ENCODE data around the gene EIF4H. TPM values are rescaled to one million over a fixed set of nuclear protein-coding genes. Genes with fewer than 3 reads are reported as not detected.

EIF4H gene
- total and polyA plus RNA-seq, 4 donors = 125 to 250 (median 223) TPM

DNA sequence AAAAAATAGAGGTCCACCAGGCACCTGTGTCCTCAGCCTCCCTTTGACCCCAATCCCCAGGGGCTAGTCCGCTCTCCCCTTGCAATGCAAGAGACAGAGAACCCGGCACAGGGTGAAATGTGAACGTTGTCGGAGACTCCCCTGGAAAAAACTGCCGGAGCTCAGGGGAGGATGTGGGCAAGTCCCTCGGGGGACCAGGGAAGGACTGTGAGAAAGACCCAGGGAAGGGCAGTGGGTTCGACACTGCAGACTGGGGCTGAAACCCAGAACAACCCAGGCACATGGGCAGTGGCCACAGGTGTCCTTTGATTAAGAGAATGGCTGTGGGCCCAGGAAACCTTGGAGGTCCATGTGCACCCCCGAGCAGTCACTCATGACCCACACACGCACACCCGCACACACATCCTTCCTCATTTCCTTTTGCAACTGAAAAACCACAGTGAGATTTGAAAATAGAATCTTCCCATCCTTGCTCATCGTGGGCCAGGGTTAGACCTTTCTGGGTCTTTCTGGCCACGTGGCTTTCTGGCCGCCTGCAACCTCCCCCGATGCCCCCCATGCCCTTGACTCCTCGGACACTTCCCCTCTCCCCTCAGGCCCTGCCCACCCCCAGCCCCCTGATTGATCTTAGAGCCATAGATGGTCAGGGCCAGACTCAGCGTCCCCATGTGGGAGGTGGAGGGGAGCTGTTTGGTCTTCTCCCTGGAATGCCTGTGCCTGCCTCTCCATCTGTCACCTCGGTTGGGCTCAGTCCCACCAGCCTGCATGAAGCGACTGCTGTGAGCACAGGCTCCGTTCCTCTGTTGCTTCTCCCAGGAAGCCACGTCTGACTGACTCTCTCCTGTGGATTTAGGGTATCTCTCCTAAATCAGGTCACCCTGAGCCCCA is 43.5 kb downstream of the EIF4H start:
- H3K4me1 ChIP-seq (ENCODE audit: control insufficient read depth in 5 of 5, insufficient read depth in 5 of 5, low read length in 5 of 5) = no peaks in the 10 kb centered on the region
- no peak for ATAC-seq (ENCODE audit: insufficient read depth, low FRiP score)
- TF ChIP-seq, protein P1, sequence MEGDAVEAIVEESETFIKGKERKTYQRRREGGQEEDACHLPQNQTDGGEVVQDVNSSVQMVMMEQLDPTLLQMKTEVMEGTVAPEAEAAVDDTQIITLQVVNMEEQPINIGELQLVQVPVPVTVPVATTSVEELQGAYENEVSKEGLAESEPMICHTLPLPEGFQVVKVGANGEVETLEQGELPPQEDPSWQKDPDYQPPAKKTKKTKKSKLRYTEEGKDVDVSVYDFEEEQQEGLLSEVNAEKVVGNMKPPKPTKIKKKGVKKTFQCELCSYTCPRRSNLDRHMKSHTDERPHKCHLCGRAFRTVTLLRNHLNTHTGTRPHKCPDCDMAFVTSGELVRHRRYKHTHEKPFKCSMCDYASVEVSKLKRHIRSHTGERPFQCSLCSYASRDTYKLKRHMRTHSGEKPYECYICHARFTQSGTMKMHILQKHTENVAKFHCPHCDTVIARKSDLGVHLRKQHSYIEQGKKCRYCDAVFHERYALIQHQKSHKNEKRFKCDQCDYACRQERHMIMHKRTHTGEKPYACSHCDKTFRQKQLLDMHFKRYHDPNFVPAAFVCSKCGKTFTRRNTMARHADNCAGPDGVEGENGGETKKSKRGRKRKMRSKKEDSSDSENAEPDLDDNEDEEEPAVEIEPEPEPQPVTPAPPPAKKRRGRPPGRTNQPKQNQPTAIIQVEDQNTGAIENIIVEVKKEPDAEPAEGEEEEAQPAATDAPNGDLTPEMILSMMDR (IDR thresholded peaks at IDR 0.05; ENCODE audit: control extremely low read depth, extremely low read depth) = no peak
- no peak for DNase-seq
- no peaks in the 10 kb centered on the region for H3K27me3 ChIP-seq (ENCODE audit: control insufficient read depth in 3 of 3, insufficient read depth in 3 of 3, low read length in 2 of 3)
- H3K36me3 ChIP-seq (ENCODE audit: control insufficient read depth in 4 of 4, insufficient read depth in 4 of 4, low read length in 4 of 4) = peaks cover 0 to 3% (median 0%) of the 10 kb centered on the region in 4 donors
- H3K9ac ChIP-seq (ENCODE audit: insufficient read depth in 1 of 2, low read length in 2 of 2) = no peak overlapping the region
- no peak overlapping the region for H3K27ac ChIP-seq (ENCODE audit: low read depth in 1 of 2, low read length in 1 of 2)
- WGBS, 2 donors = 29 to 43% methylated on average over 20 of the region's 20 CpGs
- H3K9me3 ChIP-seq (ENCODE audit: control insufficient read depth in 4 of 4, insufficient read depth in 3 of 4, low read length in 3 of 4) = no peaks in the 10 kb centered on the region
- no peak overlapping the region for H3K4me3 ChIP-seq

DNA sequence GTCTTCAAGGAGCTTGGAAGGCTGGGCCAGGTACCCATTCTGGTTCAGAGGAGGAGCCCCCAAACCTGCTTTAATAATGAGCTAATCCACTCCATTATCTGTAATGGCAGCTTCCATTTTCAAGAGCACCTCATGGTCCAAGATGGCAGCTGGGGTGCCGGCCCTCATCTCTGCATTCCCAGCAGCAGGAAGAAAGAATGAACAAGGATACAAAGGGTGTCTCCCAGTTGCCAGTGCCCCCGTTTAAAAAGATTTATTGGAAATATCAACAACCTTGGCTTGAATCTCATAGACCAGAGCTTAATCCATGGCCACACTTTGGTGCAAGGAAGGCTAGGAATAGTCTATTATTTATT is 44.2 kb downstream of the EIF4H start:
- H3K4me1 ChIP-seq (ENCODE audit: control insufficient read depth in 5 of 5, insufficient read depth in 5 of 5, low read length in 5 of 5) = no peaks in the 10 kb centered on the region
- peaks cover 0 to 3% (median 0%) of the 10 kb centered on the region in 4 donors for H3K36me3 ChIP-seq (ENCODE audit: control insufficient read depth in 4 of 4, insufficient read depth in 4 of 4, low read length in 4 of 4)
- no peak overlapping the region for H3K4me3 ChIP-seq
- ATAC-seq (ENCODE audit: insufficient read depth, low FRiP score) (no peak), DNase-seq (no peak)
- WGBS, 2 donors = 83 to 90% methylated on average over 2 of the region's 2 CpGs
- TF ChIP-seq, protein P1 (IDR thresholded peaks at IDR 0.05; ENCODE audit: control extremely low read depth, extremely low read depth) = no peak
- no peak overlapping the region for H3K9ac ChIP-seq (ENCODE audit: insufficient read depth in 1 of 2, low read length in 2 of 2)
- no peak overlapping the region for H3K27ac ChIP-seq (ENCODE audit: low read depth in 1 of 2, low read length in 1 of 2)
- H3K9me3 ChIP-seq (ENCODE audit: control insufficient read depth in 4 of 4, insufficient read depth in 3 of 4, low read length in 3 of 4) = no peaks in the 10 kb centered on the region
- no peaks in the 10 kb centered on the region for H3K27me3 ChIP-seq (ENCODE audit: control insufficient read depth in 3 of 3, insufficient read depth in 3 of 3, low read length in 2 of 3)

DNA sequence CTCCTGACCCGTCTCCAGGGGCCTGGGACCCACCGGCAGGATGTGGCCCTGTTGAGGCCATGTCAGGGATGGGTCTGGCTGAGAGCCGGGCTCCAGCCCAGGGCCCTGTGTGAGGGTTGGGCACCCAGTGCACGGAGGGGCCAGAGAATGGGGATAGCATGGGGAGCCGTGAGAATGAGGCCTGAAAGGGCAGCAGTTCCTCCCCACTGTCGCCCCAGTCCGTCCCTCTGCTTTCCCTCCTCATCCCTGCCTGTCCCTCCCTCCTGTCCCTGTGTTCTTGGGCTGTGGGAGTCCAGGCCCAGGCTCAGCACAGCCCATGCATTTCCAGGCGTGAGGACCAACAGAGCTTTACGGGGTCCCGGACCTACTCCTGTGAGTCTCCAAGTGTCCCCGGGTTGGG is 45.3 kb downstream of the EIF4H start:
- Histone ChIP-seq H3K27me3 (ENCODE audit: control insufficient read depth in 3 of 3, insufficient read depth in 3 of 3, low read length in 2 of 3) (no peaks in the 10 kb centered on the region), H3K4me1 (ENCODE audit: control insufficient read depth in 5 of 5, insufficient read depth in 5 of 5, low read length in 5 of 5) (no peaks in the 10 kb centered on the region), H3K9ac (ENCODE audit: insufficient read depth in 1 of 2, low read length in 2 of 2) (no peak overlapping the region), H3K36me3 (ENCODE audit: control insufficient read depth in 4 of 4, insufficient read depth in 4 of 4, low read length in 4 of 4) (peaks cover 0 to 6% (median 0%) of the 10 kb centered on the region in 4 donors), H3K4me3 (no peak overlapping the region), H3K27ac (ENCODE audit: low read depth in 1 of 2, low read length in 1 of 2) (no peak overlapping the region), H3K9me3 (ENCODE audit: control insufficient read depth in 4 of 4, insufficient read depth in 3 of 4, low read length in 3 of 4) (no peaks in the 10 kb centered on the region)
- TF ChIP-seq, protein P1 (IDR thresholded peaks at IDR 0.05; ENCODE audit: control extremely low read depth, extremely low read depth) = no peak
- ATAC-seq (ENCODE audit: insufficient read depth, low FRiP score) (no peak), DNase-seq (no peak)
- WGBS, 2 donors = 82% methylated on average over 10 to 11 of the region's 11 CpGs
